ENCODE data around the gene TRMT5. TPM values are rescaled to one million over a fixed set of nuclear protein-coding genes. Genes with fewer than 3 reads are reported as not detected.
A peak's percentile ranks its signal among the peaks of the same experiment; 100 is the strongest.

Gene TRMT5
- total and polyA plus RNA-seq, 8 donors: 12.4 to 28.1 (median 23.3) TPM

DNA sequence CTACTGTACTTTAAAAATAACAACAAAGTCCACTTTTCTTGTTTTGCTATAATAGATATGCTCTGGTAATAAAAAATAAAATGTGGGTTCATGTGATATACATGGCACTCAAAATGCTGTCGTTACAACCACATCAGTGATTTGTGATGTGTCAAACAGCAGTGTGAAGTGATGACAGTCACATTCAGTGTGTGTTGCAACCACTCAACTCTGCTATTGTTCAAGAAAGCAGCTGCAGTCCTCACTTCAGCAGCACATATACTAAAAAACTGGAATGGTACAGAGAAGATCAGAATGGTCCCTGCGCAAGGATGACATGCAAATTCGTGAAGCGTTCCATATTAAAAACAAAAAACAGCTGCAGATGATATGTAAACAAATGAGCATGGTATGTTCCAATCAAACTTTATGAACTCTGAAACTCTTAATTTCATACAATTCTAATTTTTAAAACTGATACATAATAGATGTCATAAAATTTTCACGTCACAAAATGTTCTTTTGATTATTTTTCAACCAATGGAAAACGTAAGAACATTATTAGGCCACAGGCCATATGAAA is 6.7 kb downstream of the TRMT5 start:
- DNase-seq (peak in 2 of 4 donors; percentile 80 to 87), ATAC-seq (no peak)
- H3K4me3 ChIP-seq: no peak overlapping the region
- no peaks in the 10 kb centered on the region for H3K4me1 ChIP-seq
- H3K27ac ChIP-seq: no peak overlapping the region
- intact Hi-C loops (cut with DNase I): no loop called here
- TF ChIP-seq, protein P1, sequence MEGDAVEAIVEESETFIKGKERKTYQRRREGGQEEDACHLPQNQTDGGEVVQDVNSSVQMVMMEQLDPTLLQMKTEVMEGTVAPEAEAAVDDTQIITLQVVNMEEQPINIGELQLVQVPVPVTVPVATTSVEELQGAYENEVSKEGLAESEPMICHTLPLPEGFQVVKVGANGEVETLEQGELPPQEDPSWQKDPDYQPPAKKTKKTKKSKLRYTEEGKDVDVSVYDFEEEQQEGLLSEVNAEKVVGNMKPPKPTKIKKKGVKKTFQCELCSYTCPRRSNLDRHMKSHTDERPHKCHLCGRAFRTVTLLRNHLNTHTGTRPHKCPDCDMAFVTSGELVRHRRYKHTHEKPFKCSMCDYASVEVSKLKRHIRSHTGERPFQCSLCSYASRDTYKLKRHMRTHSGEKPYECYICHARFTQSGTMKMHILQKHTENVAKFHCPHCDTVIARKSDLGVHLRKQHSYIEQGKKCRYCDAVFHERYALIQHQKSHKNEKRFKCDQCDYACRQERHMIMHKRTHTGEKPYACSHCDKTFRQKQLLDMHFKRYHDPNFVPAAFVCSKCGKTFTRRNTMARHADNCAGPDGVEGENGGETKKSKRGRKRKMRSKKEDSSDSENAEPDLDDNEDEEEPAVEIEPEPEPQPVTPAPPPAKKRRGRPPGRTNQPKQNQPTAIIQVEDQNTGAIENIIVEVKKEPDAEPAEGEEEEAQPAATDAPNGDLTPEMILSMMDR (IDR thresholded peaks at IDR 0.05): no peak
- no peaks in the 10 kb centered on the region for H3K9me3 ChIP-seq
- H3K27me3 ChIP-seq: no peaks in the 10 kb centered on the region
- no peaks in the 10 kb centered on the region for H3K36me3 ChIP-seq

DNA sequence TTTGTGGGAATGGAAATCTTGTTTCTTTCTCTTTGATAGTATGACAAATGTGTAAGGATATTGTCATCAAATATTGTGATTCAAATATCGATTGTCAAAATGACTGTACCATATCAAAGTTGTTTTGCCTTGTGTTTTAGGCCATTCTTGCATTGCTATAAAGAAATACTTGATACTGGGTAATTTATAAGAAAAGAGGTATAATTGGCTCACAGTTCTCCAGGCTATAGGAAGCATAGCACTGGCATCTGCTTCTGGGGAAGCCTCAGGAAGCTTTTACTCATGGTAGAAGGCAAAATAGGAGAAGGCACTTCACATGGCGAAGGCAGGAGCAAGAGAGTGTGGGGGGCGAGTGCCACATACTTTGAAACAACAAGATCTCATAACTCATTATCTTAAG is 7.8 kb downstream of the TRMT5 start:
- Histone ChIP-seq H3K4me1 (no peaks in the 10 kb centered on the region), H3K36me3 (no peaks in the 10 kb centered on the region), H3K9me3 (no peaks in the 10 kb centered on the region), H3K4me3 (no peak overlapping the region), H3K27me3 (no peaks in the 10 kb centered on the region), H3K27ac (no peak overlapping the region)
- DNase-seq (no peak), ATAC-seq (no peak)
- TF ChIP-seq, protein P1 (IDR thresholded peaks at IDR 0.05): no peak
- intact Hi-C loops (cut with DNase I): no loop called here

DNA sequence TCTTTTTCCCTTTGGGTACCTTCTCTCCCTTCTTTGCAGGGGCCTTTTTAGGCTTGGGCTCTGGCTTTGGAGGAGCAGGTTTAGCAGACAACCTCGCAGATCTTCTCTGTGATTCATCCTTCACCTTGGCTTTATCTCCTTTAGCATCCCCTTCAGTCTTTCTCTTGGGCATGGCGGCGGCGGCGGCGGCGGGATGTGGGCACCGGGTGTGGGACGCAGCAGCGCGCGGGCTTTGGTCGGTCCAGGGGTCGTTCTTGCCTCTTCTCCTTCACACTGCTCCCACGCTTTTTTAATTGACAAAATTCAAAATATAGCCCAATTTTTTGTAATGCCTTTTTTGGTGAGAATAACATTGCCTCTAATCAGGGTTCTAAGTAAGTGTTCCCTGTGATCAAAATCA is 8.6 kb downstream of the TRMT5 start:
- intact Hi-C loops (cut with DNase I): no loop called here
- no peak for ATAC-seq
- no peaks in the 10 kb centered on the region for H3K36me3 ChIP-seq

DNA sequence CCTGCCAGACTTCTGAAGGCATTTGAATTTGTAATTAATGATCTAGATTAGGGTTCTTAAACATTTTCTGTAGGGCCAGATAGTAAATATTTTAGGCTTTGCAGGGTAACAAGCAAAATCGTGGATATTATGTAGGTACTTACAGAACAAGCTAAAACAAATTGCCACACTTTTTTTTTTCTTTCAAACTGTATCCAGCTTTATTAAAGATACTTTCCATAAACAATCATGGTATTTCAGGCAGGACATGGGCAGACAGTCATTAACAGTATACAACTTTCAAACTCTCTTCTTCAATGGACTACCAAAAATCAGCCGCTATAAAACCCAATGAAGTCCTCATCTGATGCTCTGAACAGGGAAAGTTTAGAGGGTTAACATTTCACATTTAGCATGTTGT is 9.6 kb downstream of the TRMT5 start:
- Histone ChIP-seq H3K27me3 (no peaks in the 10 kb centered on the region), H3K4me1 (no peaks in the 10 kb centered on the region), H3K4me3 (no peak overlapping the region), H3K27ac (no peak overlapping the region), H3K36me3 (no peaks in the 10 kb centered on the region), H3K9me3 (no peaks in the 10 kb centered on the region)
- TF ChIP-seq, protein P1 (IDR thresholded peaks at IDR 0.05): no peak
- intact Hi-C loops (cut with DNase I): no loop called here
- DNase-seq (no peak), ATAC-seq (no peak)

More for the DNA sequence above, 8.6 kb downstream of the TRMT5 start:
- DNase-seq: peak in 1 of 4 donors; percentile 67
- Histone ChIP-seq H3K4me3 (no peak overlapping the region), H3K9me3 (no peaks in the 10 kb centered on the region), H3K27ac (no peak overlapping the region), H3K4me1 (no peaks in the 10 kb centered on the region), H3K27me3 (no peaks in the 10 kb centered on the region)
- TF ChIP-seq, protein P1 (IDR thresholded peaks at IDR 0.05): no peak

DNA sequence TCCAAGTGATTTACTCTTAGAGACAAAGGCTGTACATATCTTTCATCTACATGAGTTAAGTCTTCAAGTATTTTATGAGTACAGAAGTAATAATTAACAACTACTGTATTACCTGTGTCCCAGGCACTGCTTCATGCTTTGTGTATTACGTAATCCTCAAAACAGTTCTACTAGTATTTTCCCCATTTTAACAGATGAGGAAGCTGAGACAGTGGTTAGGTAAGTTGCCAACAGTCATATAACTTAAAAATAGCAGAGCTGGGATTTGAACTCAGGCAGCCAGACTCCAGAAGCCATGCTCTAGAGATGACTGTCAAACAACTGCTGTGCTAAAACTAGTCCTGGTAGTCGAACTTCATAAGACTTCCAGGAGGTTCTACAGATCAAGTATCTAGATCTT is 10.7 kb downstream of the TRMT5 start:
- intact Hi-C loops (cut with DNase I): no loop called here
- ATAC-seq (no peak), DNase-seq (no peak)
- H3K4me3 ChIP-seq: no peak overlapping the region
- H3K27me3 ChIP-seq: no peaks in the 10 kb centered on the region
- H3K36me3 ChIP-seq: no peaks in the 10 kb centered on the region
- TF ChIP-seq, protein P1 (IDR thresholded peaks at IDR 0.05): no peak
- no peaks in the 10 kb centered on the region for H3K9me3 ChIP-seq
- H3K27ac ChIP-seq: no peak overlapping the region
- H3K4me1 ChIP-seq: no peaks in the 10 kb centered on the region

All from left lung (tissue), 10 donors.